ENCODE results near the gene CST8.
"Not testable (repeated sequence)": the region's sequence is repeated elsewhere in the genome, so short reads cannot be mapped to it uniquely, and the experiment has no call there.

DNA sequence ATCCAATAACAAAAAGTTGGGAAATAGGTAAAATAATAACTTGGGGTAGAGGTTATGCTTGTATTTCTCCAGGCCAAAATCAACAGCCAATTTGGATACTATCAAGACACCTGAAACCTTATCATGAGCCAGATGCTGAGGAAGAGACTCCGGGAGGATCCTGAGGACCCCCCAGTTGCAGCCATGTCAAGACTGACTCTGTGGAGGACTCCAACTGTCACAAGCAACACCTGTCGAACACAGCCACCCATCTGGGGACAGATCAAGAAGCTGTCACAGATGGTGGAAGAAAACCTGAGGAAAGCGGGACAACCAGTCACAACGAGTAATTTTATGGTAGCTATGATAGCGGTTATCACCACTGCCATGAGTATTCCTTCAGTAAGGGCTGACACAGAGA lies 18.6 kb upstream of the CST8 start:
- TF ChIP-seq, protein P1, sequence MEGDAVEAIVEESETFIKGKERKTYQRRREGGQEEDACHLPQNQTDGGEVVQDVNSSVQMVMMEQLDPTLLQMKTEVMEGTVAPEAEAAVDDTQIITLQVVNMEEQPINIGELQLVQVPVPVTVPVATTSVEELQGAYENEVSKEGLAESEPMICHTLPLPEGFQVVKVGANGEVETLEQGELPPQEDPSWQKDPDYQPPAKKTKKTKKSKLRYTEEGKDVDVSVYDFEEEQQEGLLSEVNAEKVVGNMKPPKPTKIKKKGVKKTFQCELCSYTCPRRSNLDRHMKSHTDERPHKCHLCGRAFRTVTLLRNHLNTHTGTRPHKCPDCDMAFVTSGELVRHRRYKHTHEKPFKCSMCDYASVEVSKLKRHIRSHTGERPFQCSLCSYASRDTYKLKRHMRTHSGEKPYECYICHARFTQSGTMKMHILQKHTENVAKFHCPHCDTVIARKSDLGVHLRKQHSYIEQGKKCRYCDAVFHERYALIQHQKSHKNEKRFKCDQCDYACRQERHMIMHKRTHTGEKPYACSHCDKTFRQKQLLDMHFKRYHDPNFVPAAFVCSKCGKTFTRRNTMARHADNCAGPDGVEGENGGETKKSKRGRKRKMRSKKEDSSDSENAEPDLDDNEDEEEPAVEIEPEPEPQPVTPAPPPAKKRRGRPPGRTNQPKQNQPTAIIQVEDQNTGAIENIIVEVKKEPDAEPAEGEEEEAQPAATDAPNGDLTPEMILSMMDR (conservative IDR thresholded peaks at IDR 0.05; ENCODE audit: low read depth in 2 of 2) = not testable (repeated sequence)
- not testable (repeated sequence) for TF ChIP-seq POLR2AphosphoS5 (IDR thresholded peaks at IDR 0.05; ENCODE audit: low read depth); EZH2 (IDR thresholded peaks at IDR 0.05; ENCODE audit: low read depth, unreplicated experiment); EZH2phosphoT487 (IDR thresholded peaks at IDR 0.05; ENCODE audit: unreplicated experiment); CREB1 (CRISPR knock-in tag; IDR thresholded peaks at IDR 0.05; ENCODE audit: low read depth); ZNF331 (CRISPR knock-in tag; IDR thresholded peaks at IDR 0.05; ENCODE audit: low read depth); JUNB (IDR thresholded peaks at IDR 0.05; ENCODE audit: unreplicated experiment); NANOG (IDR thresholded peaks at IDR 0.05; ENCODE audit: borderline replicate concordance)
- TF ChIP-seq, protein P2, sequence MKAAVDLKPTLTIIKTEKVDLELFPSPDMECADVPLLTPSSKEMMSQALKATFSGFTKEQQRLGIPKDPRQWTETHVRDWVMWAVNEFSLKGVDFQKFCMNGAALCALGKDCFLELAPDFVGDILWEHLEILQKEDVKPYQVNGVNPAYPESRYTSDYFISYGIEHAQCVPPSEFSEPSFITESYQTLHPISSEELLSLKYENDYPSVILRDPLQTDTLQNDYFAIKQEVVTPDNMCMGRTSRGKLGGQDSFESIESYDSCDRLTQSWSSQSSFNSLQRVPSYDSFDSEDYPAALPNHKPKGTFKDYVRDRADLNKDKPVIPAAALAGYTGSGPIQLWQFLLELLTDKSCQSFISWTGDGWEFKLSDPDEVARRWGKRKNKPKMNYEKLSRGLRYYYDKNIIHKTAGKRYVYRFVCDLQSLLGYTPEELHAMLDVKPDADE (IDR thresholded peaks at IDR 0.05) = not testable (repeated sequence)
- TF ChIP-seq, protein P3, sequence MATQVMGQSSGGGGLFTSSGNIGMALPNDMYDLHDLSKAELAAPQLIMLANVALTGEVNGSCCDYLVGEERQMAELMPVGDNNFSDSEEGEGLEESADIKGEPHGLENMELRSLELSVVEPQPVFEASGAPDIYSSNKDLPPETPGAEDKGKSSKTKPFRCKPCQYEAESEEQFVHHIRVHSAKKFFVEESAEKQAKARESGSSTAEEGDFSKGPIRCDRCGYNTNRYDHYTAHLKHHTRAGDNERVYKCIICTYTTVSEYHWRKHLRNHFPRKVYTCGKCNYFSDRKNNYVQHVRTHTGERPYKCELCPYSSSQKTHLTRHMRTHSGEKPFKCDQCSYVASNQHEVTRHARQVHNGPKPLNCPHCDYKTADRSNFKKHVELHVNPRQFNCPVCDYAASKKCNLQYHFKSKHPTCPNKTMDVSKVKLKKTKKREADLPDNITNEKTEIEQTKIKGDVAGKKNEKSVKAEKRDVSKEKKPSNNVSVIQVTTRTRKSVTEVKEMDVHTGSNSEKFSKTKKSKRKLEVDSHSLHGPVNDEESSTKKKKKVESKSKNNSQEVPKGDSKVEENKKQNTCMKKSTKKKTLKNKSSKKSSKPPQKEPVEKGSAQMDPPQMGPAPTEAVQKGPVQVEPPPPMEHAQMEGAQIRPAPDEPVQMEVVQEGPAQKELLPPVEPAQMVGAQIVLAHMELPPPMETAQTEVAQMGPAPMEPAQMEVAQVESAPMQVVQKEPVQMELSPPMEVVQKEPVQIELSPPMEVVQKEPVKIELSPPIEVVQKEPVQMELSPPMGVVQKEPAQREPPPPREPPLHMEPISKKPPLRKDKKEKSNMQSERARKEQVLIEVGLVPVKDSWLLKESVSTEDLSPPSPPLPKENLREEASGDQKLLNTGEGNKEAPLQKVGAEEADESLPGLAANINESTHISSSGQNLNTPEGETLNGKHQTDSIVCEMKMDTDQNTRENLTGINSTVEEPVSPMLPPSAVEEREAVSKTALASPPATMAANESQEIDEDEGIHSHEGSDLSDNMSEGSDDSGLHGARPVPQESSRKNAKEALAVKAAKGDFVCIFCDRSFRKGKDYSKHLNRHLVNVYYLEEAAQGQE (IDR thresholded peaks at IDR 0.05; ENCODE audit: unreplicated experiment) = not testable (repeated sequence)
- TF ChIP-seq, protein P4, sequence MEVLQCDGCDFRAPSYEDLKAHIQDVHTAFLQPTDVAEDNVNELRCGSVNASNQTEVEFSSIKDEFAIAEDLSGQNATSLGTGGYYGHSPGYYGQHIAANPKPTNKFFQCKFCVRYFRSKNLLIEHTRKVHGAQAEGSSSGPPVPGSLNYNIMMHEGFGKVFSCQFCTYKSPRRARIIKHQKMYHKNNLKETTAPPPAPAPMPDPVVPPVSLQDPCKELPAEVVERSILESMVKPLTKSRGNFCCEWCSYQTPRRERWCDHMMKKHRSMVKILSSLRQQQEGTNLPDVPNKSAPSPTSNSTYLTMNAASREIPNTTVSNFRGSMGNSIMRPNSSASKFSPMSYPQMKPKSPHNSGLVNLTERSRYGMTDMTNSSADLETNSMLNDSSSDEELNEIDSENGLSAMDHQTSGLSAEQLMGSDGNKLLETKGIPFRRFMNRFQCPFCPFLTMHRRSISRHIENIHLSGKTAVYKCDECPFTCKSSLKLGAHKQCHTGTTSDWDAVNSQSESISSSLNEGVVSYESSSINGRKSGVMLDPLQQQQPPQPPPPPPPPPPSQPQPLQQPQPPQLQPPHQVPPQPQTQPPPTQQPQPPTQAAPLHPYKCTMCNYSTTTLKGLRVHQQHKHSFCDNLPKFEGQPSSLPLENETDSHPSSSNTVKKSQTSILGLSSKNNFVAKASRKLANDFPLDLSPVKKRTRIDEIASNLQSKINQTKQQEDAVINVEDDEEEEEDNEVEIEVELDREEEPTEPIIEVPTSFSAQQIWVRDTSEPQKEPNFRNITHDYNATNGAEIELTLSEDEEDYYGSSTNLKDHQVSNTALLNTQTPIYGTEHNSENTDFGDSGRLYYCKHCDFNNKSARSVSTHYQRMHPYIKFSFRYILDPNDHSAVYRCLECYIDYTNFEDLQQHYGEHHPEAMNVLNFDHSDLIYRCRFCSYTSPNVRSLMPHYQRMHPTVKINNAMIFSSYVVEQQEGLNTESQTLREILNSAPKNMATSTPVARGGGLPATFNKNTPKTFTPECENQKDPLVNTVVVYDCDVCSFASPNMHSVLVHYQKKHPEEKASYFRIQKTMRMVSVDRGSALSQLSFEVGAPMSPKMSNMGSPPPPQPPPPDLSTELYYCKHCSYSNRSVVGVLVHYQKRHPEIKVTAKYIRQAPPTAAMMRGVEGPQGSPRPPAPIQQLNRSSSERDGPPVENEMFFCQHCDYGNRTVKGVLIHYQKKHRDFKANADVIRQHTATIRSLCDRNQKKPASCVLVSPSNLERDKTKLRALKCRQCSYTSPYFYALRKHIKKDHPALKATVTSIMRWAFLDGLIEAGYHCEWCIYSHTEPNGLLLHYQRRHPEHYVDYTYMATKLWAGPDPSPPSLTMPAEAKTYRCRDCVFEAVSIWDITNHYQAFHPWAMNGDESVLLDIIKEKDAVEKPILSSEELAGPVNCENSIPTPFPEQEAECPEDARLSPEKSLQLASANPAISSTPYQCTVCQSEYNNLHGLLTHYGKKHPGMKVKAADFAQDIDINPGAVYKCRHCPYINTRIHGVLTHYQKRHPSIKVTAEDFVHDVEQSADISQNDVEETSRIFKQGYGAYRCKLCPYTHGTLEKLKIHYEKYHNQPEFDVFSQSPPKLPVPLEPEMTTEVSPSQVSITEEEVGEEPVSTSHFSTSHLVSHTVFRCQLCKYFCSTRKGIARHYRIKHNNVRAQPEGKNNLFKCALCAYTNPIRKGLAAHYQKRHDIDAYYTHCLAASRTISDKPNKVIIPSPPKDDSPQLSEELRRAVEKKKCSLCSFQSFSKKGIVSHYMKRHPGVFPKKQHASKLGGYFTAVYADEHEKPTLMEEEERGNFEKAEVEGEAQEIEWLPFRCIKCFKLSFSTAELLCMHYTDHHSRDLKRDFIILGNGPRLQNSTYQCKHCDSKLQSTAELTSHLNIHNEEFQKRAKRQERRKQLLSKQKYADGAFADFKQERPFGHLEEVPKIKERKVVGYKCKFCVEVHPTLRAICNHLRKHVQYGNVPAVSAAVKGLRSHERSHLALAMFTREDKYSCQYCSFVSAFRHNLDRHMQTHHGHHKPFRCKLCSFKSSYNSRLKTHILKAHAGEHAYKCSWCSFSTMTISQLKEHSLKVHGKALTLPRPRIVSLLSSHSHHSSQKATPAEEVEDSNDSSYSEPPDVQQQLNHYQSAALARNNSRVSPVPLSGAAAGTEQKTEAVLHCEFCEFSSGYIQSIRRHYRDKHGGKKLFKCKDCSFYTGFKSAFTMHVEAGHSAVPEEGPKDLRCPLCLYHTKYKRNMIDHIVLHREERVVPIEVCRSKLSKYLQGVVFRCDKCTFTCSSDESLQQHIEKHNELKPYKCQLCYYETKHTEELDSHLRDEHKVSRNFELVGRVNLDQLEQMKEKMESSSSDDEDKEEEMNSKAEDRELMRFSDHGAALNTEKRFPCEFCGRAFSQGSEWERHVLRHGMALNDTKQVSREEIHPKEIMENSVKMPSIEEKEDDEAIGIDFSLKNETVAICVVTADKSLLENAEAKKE (CRISPR knock-in tag; IDR thresholded peaks at IDR 0.05) = not testable (repeated sequence)

Measured in GM23338 (cell line).